Breast epithelium (tissue), 4 donors: ENCODE results near the gene DYSF. TPM values are rescaled to one million over a fixed set of nuclear protein-coding genes. Genes with fewer than 3 reads are reported as not detected.

Experiments
- DNase-seq, 2 donors: peaks; one replicate each; pipeline ENCODE4 v3.0.0-alpha.2; 2019; ENCODE audit warnings: low spot score in 2 of 2
- H3K27ac ChIP-seq, 2 donors: fragments of 200-600 bp; sonication (generic) in 1 of 2; one replicate each; pipeline ENCODE4 v1.5.1; 2016 to 2019; ENCODE audit warnings: mild to moderate bottlenecking in 1 of 2
- H3K27me3 ChIP-seq, 2 donors: fragments of 200-600 bp; sonication (generic) in 1 of 2; one replicate each; pipeline versions ENCODE4 v1.5.1 to v1.6.0; 2017 to 2019; ENCODE audit warnings: control low read depth in 1 of 2, mild to moderate bottlenecking in 1 of 2
- H3K36me3 ChIP-seq: fragments of 200-600 bp; one replicate; pipeline ENCODE4 v1.5.1; 2019
- H3K4me1 ChIP-seq, 2 donors: fragments of 200-600 bp; sonication (generic); one replicate each; pipeline ENCODE4 v1.5.1; 2016 to 2019; ENCODE audit warnings: control low read depth in 1 of 2
- H3K4me3 ChIP-seq, 3 donors: fragments of 200-600 bp; sonication (generic); 1 replicate in 2 of 3; 2 replicates in 1 of 3; pipeline ENCODE4 v1.5.1; 2016 to 2019; ENCODE audit warnings: mild to moderate bottlenecking in 3 of 3, moderate library complexity in 2 of 3
- H3K9me3 ChIP-seq, 2 donors: fragments of 200-600 bp; sonication (generic) in 1 of 2; one replicate each; pipeline ENCODE4 v1.5.1; 2016 to 2019; ENCODE audit warnings: control low read depth in 1 of 2
- CTCF ChIP-seq, 3 donors: fragments of 450-650 bp; IDR thresholded peaks; one replicate each; pipeline ENCODE4 v1.5.1; 2016 to 2017; ENCODE audit warnings: antibody characterized with exemption in 3 of 3, mild to moderate bottlenecking in 3 of 3, moderate library complexity in 3 of 3
- POLR2A ChIP-seq: fragments of 450-650 bp; IDR thresholded peaks from one replicate; pipeline ENCODE4 v1.6.1; 2016; ENCODE audit warnings: antibody characterized with exemption, mild to moderate bottlenecking, moderate library complexity
- POLR2AphosphoS5 ChIP-seq, 3 donors: sonication (generic); formaldehyde crosslinking; IDR thresholded peaks; one replicate each; pipeline ENCODE4 v1.6.1; 2017; ENCODE audit warnings: antibody characterized with exemption in 3 of 3
- intact Hi-C: fragments of 100-400 bp; cut with DNase I; formaldehyde crosslinking; loops from one replicate; pipeline ENCODE4 v1.15.1; 2023; ENCODE audit warnings: low total_unique reads
- total RNA-seq, 3 donors: library from RNA; depleted of rRNA; stranded (reverse); fragments of >200 nt; gene quantifications; one replicate each; pipeline ENCODE4 v1.1.0, GENCODE V29; 2016

The DYSF gene
- total RNA-seq, 3 donors from 2014 or later = 3.0 to 15.7 (median 4.8) TPM

GRCh38 chr2:71687412-71687811 lies 234.1 kb downstream of the DYSF start:
- Histone ChIP-seq H3K9me3 (no peaks in the 10 kb centered on the region), H3K4me3 (no peak overlapping the region), H3K4me1 (no peaks in the 10 kb centered on the region), H3K27me3 (no peaks in the 10 kb centered on the region), H3K27ac (no peak overlapping the region), H3K36me3 (no peaks in the 10 kb centered on the region)
- intact Hi-C loops = loop anchor here (5.0 kb wide), 1 partner anchor 1285 kb away; no protein-coding TSS in a partner anchor
- peak in 1 of 2 donors; percentile 17 for DNase-seq
- TF ChIP-seq POLR2AphosphoS5 (IDR thresholded peaks at IDR 0.05) (no peak), POLR2A (no peak), CTCF (IDR thresholded peaks at IDR 0.05) (no peak)

- Histone ChIP-seq H3K4me3 (no peak overlapping the region), H3K27me3 (no peaks in the 10 kb centered on the region), H3K4me1 (no peaks in the 10 kb centered on the region), H3K36me3 (no peaks in the 10 kb centered on the region), H3K9me3 (no peaks in the 10 kb centered on the region), H3K27ac (no peak overlapping the region)
- DNase-seq = no peak
- intact Hi-C loops = loop anchor here (5.0 kb wide), 1 partner anchor 1284 kb away; no protein-coding TSS in a partner anchor
- TF ChIP-seq POLR2A (no peak), POLR2AphosphoS5 (IDR thresholded peaks at IDR 0.05) (no peak)
Observed at GRCh38 chr2:71688530-71688929, 235.2 kb downstream of the DYSF start.

- no peak overlapping the region for H3K27ac ChIP-seq
- no peaks in the 10 kb centered on the region for H3K4me1 ChIP-seq
- no peak for TF ChIP-seq CTCF (IDR thresholded peaks at IDR 0.05)
- no peak for TF ChIP-seq POLR2A
- TF ChIP-seq POLR2AphosphoS5 (IDR thresholded peaks at IDR 0.05) = no peak
- H3K27me3 ChIP-seq = no peaks in the 10 kb centered on the region
- H3K4me3 ChIP-seq = no peak overlapping the region
- intact Hi-C loops = loop anchor here (5.0 kb wide), 1 partner anchor 1283 kb away; no protein-coding TSS in a partner anchor
- no peak for DNase-seq
- H3K9me3 ChIP-seq = no peaks in the 10 kb centered on the region
- H3K36me3 ChIP-seq = no peaks in the 10 kb centered on the region
Observed at GRCh38 chr2:71689393-71689792, 236.0 kb downstream of the DYSF start.

- no peaks in the 10 kb centered on the region for H3K9me3 ChIP-seq
- no peak for DNase-seq
- no peak for TF ChIP-seq CTCF (IDR thresholded peaks at IDR 0.05)
- H3K27ac ChIP-seq = no peak overlapping the region
- intact Hi-C loops = loop anchor here (5.0 kb wide), 1 partner anchor 1282 kb away; no protein-coding TSS in a partner anchor
- H3K36me3 ChIP-seq = no peaks in the 10 kb centered on the region
- H3K27me3 ChIP-seq = no peaks in the 10 kb centered on the region
- no peaks in the 10 kb centered on the region for H3K4me1 ChIP-seq
- no peak overlapping the region for H3K4me3 ChIP-seq
Observed at GRCh38 chr2:71689968-71690834, 236.8 kb downstream of the DYSF start.

- Histone ChIP-seq H3K36me3 (no peaks in the 10 kb centered on the region), H3K27me3 (no peaks in the 10 kb centered on the region), H3K4me1 (no peaks in the 10 kb centered on the region), H3K9me3 (no peaks in the 10 kb centered on the region), H3K27ac (no peak overlapping the region), H3K4me3 (no peak overlapping the region)
- TF ChIP-seq POLR2AphosphoS5 (IDR thresholded peaks at IDR 0.05) (no peak), CTCF (IDR thresholded peaks at IDR 0.05) (no peak)
- DNase-seq = no peak
- intact Hi-C loops = no loop called here
Observed at GRCh38 chr2:71690876-71691475, 237.6 kb downstream of the DYSF start.
